ENCODE measurements around the gene MRTFB. TPM values are rescaled to one million over a fixed set of nuclear protein-coding genes. Genes with fewer than 3 reads are reported as not detected.

MRTFB gene
- total RNA-seq, 1 experiment from 2014 or later, result 30.0 TPM

DNA sequence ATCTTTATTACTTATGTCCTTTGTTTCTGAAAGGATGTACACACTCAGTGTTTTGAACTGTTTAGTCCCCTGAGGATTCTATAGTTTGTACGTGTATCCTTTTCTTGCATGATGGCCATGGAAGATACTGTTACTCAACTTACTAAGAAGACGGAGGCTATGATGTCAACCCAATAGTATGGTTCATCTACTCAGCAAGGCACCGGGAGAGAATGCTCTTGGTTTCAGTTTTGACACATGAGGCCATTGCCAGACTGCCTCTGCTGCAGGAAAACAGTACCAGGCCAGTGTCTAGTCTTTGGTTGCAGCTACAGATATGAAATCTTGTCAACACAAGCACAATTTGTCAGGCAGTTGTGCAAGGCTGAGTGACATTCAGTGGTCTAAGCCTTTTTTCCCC lies 134.5 kb downstream of the MRTFB start:
- no peak for DNase-seq (ENCODE audit: unreplicated experiment)
- H3K9me3 Mint-ChIP-seq (ENCODE audit: unreplicated experiment), result no peaks in the 10 kb centered on the region
- H3K4me3 Mint-ChIP-seq (ENCODE audit: unreplicated experiment), result no peak overlapping the region
- ChIA-PET POLR2A (no interaction called here), CTCF (no interaction called here)
- TF ChIP-seq, protein P1, sequence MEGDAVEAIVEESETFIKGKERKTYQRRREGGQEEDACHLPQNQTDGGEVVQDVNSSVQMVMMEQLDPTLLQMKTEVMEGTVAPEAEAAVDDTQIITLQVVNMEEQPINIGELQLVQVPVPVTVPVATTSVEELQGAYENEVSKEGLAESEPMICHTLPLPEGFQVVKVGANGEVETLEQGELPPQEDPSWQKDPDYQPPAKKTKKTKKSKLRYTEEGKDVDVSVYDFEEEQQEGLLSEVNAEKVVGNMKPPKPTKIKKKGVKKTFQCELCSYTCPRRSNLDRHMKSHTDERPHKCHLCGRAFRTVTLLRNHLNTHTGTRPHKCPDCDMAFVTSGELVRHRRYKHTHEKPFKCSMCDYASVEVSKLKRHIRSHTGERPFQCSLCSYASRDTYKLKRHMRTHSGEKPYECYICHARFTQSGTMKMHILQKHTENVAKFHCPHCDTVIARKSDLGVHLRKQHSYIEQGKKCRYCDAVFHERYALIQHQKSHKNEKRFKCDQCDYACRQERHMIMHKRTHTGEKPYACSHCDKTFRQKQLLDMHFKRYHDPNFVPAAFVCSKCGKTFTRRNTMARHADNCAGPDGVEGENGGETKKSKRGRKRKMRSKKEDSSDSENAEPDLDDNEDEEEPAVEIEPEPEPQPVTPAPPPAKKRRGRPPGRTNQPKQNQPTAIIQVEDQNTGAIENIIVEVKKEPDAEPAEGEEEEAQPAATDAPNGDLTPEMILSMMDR (IDR thresholded peaks at IDR 0.05; ENCODE audit: unreplicated experiment), result no peak
- BruUV-seq (replicated peaks), result no TSS peak
- intact Hi-C loops (cut with micrococcal nuclease), result no loop called here
- no peak overlapping the region for H3K27ac Mint-ChIP-seq (ENCODE audit: low read depth, unreplicated experiment)
- H3K27me3 Mint-ChIP-seq (ENCODE audit: insufficient read depth, unreplicated experiment), result no peaks in the 10 kb centered on the region
- H3K4me1 Mint-ChIP-seq (ENCODE audit: insufficient read depth, unreplicated experiment), result no peaks in the 10 kb centered on the region
- H3K36me3 Mint-ChIP-seq (ENCODE audit: insufficient read depth, unreplicated experiment), result no peaks in the 10 kb centered on the region

DNA sequence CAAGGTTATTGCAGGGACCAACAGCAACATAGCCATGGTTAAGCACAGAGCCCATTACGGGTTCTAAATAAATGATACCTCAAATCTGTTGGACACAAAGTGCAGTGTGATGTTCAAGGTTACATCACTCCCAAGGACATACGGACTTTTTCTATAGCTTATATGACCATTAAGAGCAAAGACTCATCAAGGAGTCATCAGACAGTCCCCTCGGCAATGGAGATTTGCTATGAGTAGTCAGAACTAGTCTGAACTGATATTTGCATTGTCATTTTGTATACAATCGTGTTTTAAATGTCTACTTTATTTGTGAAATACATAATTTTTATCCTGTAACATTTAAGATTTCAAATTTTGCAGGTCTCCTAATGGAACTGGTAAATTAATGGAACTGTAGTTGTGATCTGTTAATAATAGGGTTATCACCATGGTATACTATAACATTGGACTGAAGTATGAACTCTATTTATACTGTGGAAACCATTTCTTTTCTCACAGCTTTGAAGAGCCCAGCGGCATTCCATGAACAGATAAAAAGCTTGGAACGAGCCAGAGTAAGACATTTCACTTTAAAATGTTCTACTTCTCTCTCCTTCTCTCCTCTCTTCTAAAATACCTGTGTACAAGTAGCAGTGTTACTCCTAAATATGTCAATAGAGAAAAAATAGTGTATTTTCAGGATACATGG lies 140.9 kb downstream of the MRTFB start:
- no peaks in the 10 kb centered on the region for H3K27me3 Mint-ChIP-seq (ENCODE audit: insufficient read depth, unreplicated experiment)
- no peaks in the 10 kb centered on the region for H3K4me1 Mint-ChIP-seq (ENCODE audit: insufficient read depth, unreplicated experiment)
- H3K4me3 Mint-ChIP-seq (ENCODE audit: unreplicated experiment), result no peak overlapping the region
- H3K9me3 Mint-ChIP-seq (ENCODE audit: unreplicated experiment), result no peaks in the 10 kb centered on the region
- TF ChIP-seq, protein P1 (IDR thresholded peaks at IDR 0.05; ENCODE audit: unreplicated experiment), result no peak
- intact Hi-C loops (cut with micrococcal nuclease), result no loop called here
- ChIA-PET POLR2A (no interaction called here), CTCF (interaction anchor here (0.7 to 0.8 kb wide), 2 partner anchors 294 to 426 kb away, joined by 3 read pairs; no protein-coding TSS in a partner anchor)
- no peak overlapping the region for H3K27ac Mint-ChIP-seq (ENCODE audit: low read depth, unreplicated experiment)
- no peak for DNase-seq (ENCODE audit: unreplicated experiment)
- H3K36me3 Mint-ChIP-seq (ENCODE audit: insufficient read depth, unreplicated experiment), result peaks cover 20% of the 10 kb centered on the region
- no TSS peak for BruUV-seq (replicated peaks)

DNA sequence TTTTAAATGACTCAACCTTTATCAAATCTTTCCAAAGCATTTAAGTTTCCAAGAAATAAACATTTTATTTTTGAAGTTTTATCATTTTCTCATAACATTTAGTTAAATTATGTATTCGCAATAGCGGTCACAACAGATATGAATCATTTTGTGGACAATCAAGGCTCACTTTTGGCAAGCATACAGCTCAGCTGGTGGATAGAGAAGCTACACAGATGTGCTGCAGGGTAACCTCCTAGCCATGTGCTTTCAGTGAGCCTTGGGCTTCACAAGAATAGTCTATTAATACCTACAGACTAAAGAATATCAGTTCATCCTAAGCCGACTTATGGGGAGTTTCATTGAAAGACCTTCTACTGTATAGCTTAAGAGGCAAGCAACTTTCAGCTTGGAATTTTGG lies 144.8 kb downstream of the MRTFB start:
- Mint-ChIP-seq H3K27me3 (ENCODE audit: insufficient read depth, unreplicated experiment) (no peaks in the 10 kb centered on the region), H3K36me3 (ENCODE audit: insufficient read depth, unreplicated experiment) (peaks cover 48% of the 10 kb centered on the region), H3K9me3 (ENCODE audit: unreplicated experiment) (no peaks in the 10 kb centered on the region), H3K27ac (ENCODE audit: low read depth, unreplicated experiment) (no peak overlapping the region), H3K4me1 (ENCODE audit: insufficient read depth, unreplicated experiment) (no peaks in the 10 kb centered on the region), H3K4me3 (ENCODE audit: unreplicated experiment) (no peak overlapping the region)
- POLR2A ChIA-PET, result interaction anchor here (1.0 kb wide), 1 partner anchor 8 kb away, joined by 5 read pairs; no protein-coding TSS in a partner anchor
- no TSS peak for BruUV-seq (replicated peaks)
- intact Hi-C loops (cut with micrococcal nuclease), result no loop called here
- CTCF ChIA-PET, result interaction anchor here (0.5 to 3.3 kb wide), 3 partner anchors 14 to 293 kb away, joined by 3 to 9 read pairs (median 3); no protein-coding TSS in a partner anchor
- TF ChIP-seq, protein P1 (IDR thresholded peaks at IDR 0.05; ENCODE audit: unreplicated experiment), result no peak
- no peak for DNase-seq (ENCODE audit: unreplicated experiment)

DNA sequence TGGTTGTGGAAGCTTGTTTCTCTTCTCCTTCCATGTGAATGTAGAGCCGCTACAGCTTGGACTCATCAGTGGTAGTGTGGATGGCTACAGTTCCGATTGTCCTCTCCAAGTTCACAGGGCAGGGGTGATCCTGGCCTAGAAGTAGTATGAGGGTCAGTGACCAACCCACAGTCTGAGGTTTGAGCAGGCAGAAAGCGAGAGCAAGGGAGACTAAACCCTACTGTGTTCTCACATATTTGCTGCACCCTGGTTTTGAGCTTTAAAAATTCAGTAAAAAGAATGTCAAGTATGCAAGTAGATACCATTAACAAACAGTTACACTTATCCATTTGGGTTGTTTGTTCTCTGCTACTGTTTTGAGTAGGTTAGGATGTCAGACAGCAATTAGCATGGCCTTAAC lies 148.9 kb downstream of the MRTFB start:
- CTCF ChIA-PET, result interaction anchor here (0.8 to 1.2 kb wide), 2 partner anchors 10 to 30 kb away, joined by 3 to 4 read pairs; no protein-coding TSS in a partner anchor
- no peaks in the 10 kb centered on the region for H3K27me3 Mint-ChIP-seq (ENCODE audit: insufficient read depth, unreplicated experiment)
- no peak for DNase-seq (ENCODE audit: unreplicated experiment)
- intact Hi-C loops (cut with micrococcal nuclease), result no loop called here
- H3K9me3 Mint-ChIP-seq (ENCODE audit: unreplicated experiment), result no peaks in the 10 kb centered on the region
- no TSS peak for BruUV-seq (replicated peaks)
- peak overlapping the region; percentile 12 for H3K27ac Mint-ChIP-seq (ENCODE audit: low read depth, unreplicated experiment)
- no peaks in the 10 kb centered on the region for H3K4me1 Mint-ChIP-seq (ENCODE audit: insufficient read depth, unreplicated experiment)
- POLR2A ChIA-PET, result interaction anchor here (0.8 to 1.9 kb wide), 2 partner anchors 25 to 72 kb away, joined by 3 to 5 read pairs; no protein-coding TSS in a partner anchor
- TF ChIP-seq, protein P1 (IDR thresholded peaks at IDR 0.05; ENCODE audit: unreplicated experiment), result no peak
- H3K4me3 Mint-ChIP-seq (ENCODE audit: unreplicated experiment), result no peak overlapping the region
- peaks cover 65% of the 10 kb centered on the region for H3K36me3 Mint-ChIP-seq (ENCODE audit: insufficient read depth, unreplicated experiment)

Data from MCF 10A (cell line).